Liver (tissue), 9 donors: ENCODE data around the gene HCRTR1. TPM values are rescaled to one million over a fixed set of nuclear protein-coding genes. Genes with fewer than 3 reads are reported as not detected.

Source experiments
- DNase-seq: peaks from one replicate; pipeline ENCODE4 v3.0.0-alpha.2; 2017; ENCODE audit warnings: low spot score
- H3K27ac ChIP-seq, 2 donors: one replicate each; pipeline ENCODE4 v1.7.0; 2013; ENCODE audit warnings: inconsistent platforms in 2 of 2, low read length in 2 of 2, control low read depth in 1 of 2, low read depth in 1 of 2, mild to moderate bottlenecking in 1 of 2
- H3K27me3 ChIP-seq, 4 donors: one replicate each; pipeline versions ENCODE4 v1.6.1 to v1.7.0; 2013; ENCODE audit warnings: low read length in 3 of 4, inconsistent platforms in 1 of 4, mild to moderate bottlenecking in 1 of 4, moderate library complexity in 1 of 4; ENCODE audit not compliant: control insufficient read depth in 4 of 4, insufficient read depth in 4 of 4
- H3K36me3 ChIP-seq, 4 donors: one replicate each; pipeline versions ENCODE4 v1.6.1 to v1.7.0; 2013; ENCODE audit warnings: low read length in 3 of 4, mild to moderate bottlenecking in 3 of 4, low read depth in 1 of 4, moderate library complexity in 1 of 4; ENCODE audit not compliant: control insufficient read depth in 4 of 4, insufficient read depth in 3 of 4
- H3K4me1 ChIP-seq, 4 donors: one replicate each; pipeline versions ENCODE4 v1.6.1 to v1.7.0; 2013; ENCODE audit warnings: low read length in 3 of 4, mild to moderate bottlenecking in 3 of 4, moderate library complexity in 1 of 4; ENCODE audit not compliant: control insufficient read depth in 4 of 4, insufficient read depth in 4 of 4
- H3K4me3 ChIP-seq, 3 donors: one replicate each; pipeline versions ENCODE4 v1.6.1 to v1.7.0; 2013; ENCODE audit warnings: low read length in 3 of 3, control low read depth in 1 of 3, low read depth in 1 of 3, mild to moderate bottlenecking in 1 of 3
- H3K9ac ChIP-seq, 2 donors: one replicate each; pipeline ENCODE4 v1.7.0; 2013; ENCODE audit warnings: low read length in 2 of 2, mild to moderate bottlenecking in 2 of 2, moderate library complexity in 2 of 2, control low read depth in 1 of 2, low read depth in 1 of 2
- H3K9me3 ChIP-seq, 4 donors: one replicate each; pipeline versions ENCODE4 v1.6.1 to v1.7.0; 2013; ENCODE audit warnings: low read length in 3 of 4; ENCODE audit not compliant: control insufficient read depth in 4 of 4
- EGR1 ChIP-seq, 2 donors: IDR thresholded peaks; 2 replicates each; pipeline ENCODE4 v1.6.1; 2016 to 2018; ENCODE audit warnings: antibody characterized with exemption in 2 of 2, low read depth in 2 of 2
- FOXA1 ChIP-seq: IDR thresholded peaks from 2 replicates; pipeline ENCODE4 v1.6.1; 2016; ENCODE audit warnings: antibody characterized with exemption
- FOXA2 ChIP-seq: IDR thresholded peaks from 2 replicates; pipeline ENCODE4 v1.6.1; 2016; ENCODE audit warnings: antibody characterized with exemption
- GABPA ChIP-seq, 2 donors: IDR thresholded peaks in 1 of 2; conservative IDR thresholded peaks in 1 of 2; 2 replicates each; pipeline ENCODE4 v1.6.1; 2016; ENCODE audit warnings: antibody characterized with exemption in 2 of 2, mild to moderate bottlenecking in 1 of 2, moderate library complexity in 1 of 2
- HNF4A ChIP-seq, 2 donors: conservative IDR thresholded peaks; 2 replicates each; pipeline ENCODE4 v1.6.1; 2016; ENCODE audit warnings: antibody characterized with exemption in 2 of 2, mild to moderate bottlenecking in 2 of 2
- JUND ChIP-seq, 2 donors: IDR thresholded peaks; 2 replicates each; pipeline ENCODE4 v1.6.1; 2016; ENCODE audit warnings: antibody characterized with exemption in 2 of 2
- NR2F2 ChIP-seq: IDR thresholded peaks from 2 replicates; pipeline ENCODE4 v1.6.1; 2016; ENCODE audit warnings: antibody characterized with exemption
- RAD21 ChIP-seq, 2 donors: IDR thresholded peaks; 2 replicates each; pipeline ENCODE4 v1.6.1; 2016; ENCODE audit warnings: antibody characterized with exemption in 2 of 2, mild to moderate bottlenecking in 2 of 2
- SP1 ChIP-seq: IDR thresholded peaks from 2 replicates; pipeline ENCODE4 v1.6.1; 2018; ENCODE audit warnings: antibody characterized with exemption, mild to moderate bottlenecking
- YY1 ChIP-seq: IDR thresholded peaks from 2 replicates; pipeline ENCODE4 v1.6.1; 2016; ENCODE audit warnings: antibody characterized with exemption, mild to moderate bottlenecking
- WGBS: extraction: QIAGEN DNeasy Blood & Tissue Kit; methylation state at CpG from one replicate; pipeline ENCODE4 v1.1.7; 2013; 5-methylcytosine and 5-hydroxymethylcytosine counted together
- polyA plus RNA-seq, 2 donors: library from polyadenylated mRNA; stranded (reverse) in 1 of 2; unstranded in 1 of 2; fragments of 200-250 nt in 1 of 2; fragments of >200 nt in 1 of 2; fragmentation: Nextera tagmentation in 1 of 2; extraction: Ambion mirVana in 1 of 2; gene quantifications; one replicate each; pipeline versions ENCODE4 v1.2.1 to v1.2.3, GENCODE V29; 2013 to 2015
- total RNA-seq, 2 donors: library from RNA; depleted of rRNA; stranded (reverse); fragments of >200 nt; gene quantifications; one replicate each; pipeline ENCODE4 v1.2.3, GENCODE V29; 2014
- TF ChIP-seq, protein P1 (sequence below): fragments of 150-350 bp; IDR thresholded peaks from 2 replicates; pipeline ENCODE4 v1.5.1; 2017; ENCODE audit warnings: improper control_type of control experiment, low read depth, low read length; ENCODE audit not compliant: missing input control
- TF ChIP-seq, protein P2 (sequence below): IDR thresholded peaks from 2 replicates; pipeline ENCODE4 v1.6.1; 2016; ENCODE audit warnings: antibody characterized with exemption
- TF ChIP-seq, protein P3 (sequence below): IDR thresholded peaks from 2 replicates; pipeline ENCODE4 v1.6.1; 2016; ENCODE audit warnings: antibody characterized with exemption, mild to moderate bottlenecking
- TF ChIP-seq, protein P4 (sequence below): IDR thresholded peaks from 2 replicates; pipeline ENCODE4 v1.6.1; 2016; ENCODE audit warnings: antibody characterized with exemption
- TF ChIP-seq, protein P5 (sequence below): IDR thresholded peaks from 2 replicates; pipeline ENCODE4 v1.6.1; 2016; ENCODE audit warnings: antibody characterized with exemption
- donor health status: healthy.
- donor health status: healthy.
- donor health status: healthy.
- donor health status: healthy.
- donor health status: healthy.

Gene HCRTR1
- total and polyA plus RNA-seq, 4 donors, result 0.06 TPM; not detected in 3

DNA sequence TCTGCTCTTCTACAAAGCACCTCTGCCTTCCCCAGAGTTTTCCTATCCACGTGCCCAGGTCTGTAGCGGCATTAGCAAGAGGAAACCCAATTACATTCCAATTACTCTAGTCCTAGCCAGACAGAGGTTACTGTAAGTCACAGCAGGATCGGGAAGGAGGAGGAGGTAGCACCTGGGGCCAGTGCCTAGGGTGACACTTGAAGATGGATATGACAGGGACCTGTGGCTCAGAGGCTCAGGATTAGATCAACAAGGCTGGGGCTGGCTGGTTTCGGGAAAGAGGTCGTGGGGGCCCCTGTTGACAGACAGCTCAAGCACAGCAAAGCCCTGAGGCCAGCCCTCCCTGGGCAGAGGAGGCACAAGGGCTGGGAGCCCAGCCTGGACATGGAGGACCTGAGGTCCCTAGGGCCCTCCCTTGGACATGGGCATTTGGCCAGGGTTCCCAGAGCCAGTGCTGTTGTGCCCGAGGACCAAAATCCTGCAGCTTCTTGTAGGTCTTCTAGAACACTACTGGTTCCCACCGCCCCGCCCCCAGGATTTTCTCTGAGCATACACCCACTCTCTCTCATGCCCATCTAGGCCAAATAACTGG is 3.0 kb upstream of the HCRTR1 start:
- Histone ChIP-seq H3K27me3 (peaks cover 0 to 9% (median 1%) of the 10 kb centered on the region in 4 donors), H3K9ac (no peak overlapping the region), H3K36me3 (no peaks in the 10 kb centered on the region), H3K4me1 (peaks cover 0 to 5% (median 2%) of the 10 kb centered on the region in 4 donors), H3K4me3 (no peak overlapping the region), H3K9me3 (no peaks in the 10 kb centered on the region), H3K27ac (no peak overlapping the region)
- 95% methylated on average over 8 of the region's 8 CpGs for WGBS
- TF ChIP-seq, protein P1, sequence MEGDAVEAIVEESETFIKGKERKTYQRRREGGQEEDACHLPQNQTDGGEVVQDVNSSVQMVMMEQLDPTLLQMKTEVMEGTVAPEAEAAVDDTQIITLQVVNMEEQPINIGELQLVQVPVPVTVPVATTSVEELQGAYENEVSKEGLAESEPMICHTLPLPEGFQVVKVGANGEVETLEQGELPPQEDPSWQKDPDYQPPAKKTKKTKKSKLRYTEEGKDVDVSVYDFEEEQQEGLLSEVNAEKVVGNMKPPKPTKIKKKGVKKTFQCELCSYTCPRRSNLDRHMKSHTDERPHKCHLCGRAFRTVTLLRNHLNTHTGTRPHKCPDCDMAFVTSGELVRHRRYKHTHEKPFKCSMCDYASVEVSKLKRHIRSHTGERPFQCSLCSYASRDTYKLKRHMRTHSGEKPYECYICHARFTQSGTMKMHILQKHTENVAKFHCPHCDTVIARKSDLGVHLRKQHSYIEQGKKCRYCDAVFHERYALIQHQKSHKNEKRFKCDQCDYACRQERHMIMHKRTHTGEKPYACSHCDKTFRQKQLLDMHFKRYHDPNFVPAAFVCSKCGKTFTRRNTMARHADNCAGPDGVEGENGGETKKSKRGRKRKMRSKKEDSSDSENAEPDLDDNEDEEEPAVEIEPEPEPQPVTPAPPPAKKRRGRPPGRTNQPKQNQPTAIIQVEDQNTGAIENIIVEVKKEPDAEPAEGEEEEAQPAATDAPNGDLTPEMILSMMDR, result no peak
- no peak for TF ChIP-seq YY1
- TF ChIP-seq, protein P2, sequence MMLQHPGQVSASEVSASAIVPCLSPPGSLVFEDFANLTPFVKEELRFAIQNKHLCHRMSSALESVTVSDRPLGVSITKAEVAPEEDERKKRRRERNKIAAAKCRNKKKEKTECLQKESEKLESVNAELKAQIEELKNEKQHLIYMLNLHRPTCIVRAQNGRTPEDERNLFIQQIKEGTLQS, result no peak
- TF ChIP-seq, protein P3, sequence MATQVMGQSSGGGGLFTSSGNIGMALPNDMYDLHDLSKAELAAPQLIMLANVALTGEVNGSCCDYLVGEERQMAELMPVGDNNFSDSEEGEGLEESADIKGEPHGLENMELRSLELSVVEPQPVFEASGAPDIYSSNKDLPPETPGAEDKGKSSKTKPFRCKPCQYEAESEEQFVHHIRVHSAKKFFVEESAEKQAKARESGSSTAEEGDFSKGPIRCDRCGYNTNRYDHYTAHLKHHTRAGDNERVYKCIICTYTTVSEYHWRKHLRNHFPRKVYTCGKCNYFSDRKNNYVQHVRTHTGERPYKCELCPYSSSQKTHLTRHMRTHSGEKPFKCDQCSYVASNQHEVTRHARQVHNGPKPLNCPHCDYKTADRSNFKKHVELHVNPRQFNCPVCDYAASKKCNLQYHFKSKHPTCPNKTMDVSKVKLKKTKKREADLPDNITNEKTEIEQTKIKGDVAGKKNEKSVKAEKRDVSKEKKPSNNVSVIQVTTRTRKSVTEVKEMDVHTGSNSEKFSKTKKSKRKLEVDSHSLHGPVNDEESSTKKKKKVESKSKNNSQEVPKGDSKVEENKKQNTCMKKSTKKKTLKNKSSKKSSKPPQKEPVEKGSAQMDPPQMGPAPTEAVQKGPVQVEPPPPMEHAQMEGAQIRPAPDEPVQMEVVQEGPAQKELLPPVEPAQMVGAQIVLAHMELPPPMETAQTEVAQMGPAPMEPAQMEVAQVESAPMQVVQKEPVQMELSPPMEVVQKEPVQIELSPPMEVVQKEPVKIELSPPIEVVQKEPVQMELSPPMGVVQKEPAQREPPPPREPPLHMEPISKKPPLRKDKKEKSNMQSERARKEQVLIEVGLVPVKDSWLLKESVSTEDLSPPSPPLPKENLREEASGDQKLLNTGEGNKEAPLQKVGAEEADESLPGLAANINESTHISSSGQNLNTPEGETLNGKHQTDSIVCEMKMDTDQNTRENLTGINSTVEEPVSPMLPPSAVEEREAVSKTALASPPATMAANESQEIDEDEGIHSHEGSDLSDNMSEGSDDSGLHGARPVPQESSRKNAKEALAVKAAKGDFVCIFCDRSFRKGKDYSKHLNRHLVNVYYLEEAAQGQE, result no peak
- TF ChIP-seq, protein P4, sequence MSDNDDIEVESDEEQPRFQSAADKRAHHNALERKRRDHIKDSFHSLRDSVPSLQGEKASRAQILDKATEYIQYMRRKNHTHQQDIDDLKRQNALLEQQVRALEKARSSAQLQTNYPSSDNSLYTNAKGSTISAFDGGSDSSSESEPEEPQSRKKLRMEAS, result no peak
- no peak for TF ChIP-seq HNF4A (conservative IDR thresholded peaks at IDR 0.05)
- TF ChIP-seq GABPA (IDR thresholded peaks at IDR 0.05 in 1 of 2, conservative IDR thresholded peaks at IDR 0.05 in 1 of 2), result no peak
- TF ChIP-seq RAD21 (IDR thresholded peaks at IDR 0.05), result no peak
- TF ChIP-seq FOXA1, result no peak
- TF ChIP-seq SP1, result no peak
- TF ChIP-seq, protein P5, sequence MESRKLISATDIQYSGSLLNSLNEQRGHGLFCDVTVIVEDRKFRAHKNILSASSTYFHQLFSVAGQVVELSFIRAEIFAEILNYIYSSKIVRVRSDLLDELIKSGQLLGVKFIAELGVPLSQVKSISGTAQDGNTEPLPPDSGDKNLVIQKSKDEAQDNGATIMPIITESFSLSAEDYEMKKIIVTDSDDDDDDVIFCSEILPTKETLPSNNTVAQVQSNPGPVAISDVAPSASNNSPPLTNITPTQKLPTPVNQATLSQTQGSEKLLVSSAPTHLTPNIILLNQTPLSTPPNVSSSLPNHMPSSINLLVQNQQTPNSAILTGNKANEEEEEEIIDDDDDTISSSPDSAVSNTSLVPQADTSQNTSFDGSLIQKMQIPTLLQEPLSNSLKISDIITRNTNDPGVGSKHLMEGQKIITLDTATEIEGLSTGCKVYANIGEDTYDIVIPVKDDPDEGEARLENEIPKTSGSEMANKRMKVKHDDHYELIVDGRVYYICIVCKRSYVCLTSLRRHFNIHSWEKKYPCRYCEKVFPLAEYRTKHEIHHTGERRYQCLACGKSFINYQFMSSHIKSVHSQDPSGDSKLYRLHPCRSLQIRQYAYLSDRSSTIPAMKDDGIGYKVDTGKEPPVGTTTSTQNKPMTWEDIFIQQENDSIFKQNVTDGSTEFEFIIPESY, result no peak
- no peak for TF ChIP-seq NR2F2
- no peak for TF ChIP-seq FOXA2
- DNase-seq, result no peak

DNA sequence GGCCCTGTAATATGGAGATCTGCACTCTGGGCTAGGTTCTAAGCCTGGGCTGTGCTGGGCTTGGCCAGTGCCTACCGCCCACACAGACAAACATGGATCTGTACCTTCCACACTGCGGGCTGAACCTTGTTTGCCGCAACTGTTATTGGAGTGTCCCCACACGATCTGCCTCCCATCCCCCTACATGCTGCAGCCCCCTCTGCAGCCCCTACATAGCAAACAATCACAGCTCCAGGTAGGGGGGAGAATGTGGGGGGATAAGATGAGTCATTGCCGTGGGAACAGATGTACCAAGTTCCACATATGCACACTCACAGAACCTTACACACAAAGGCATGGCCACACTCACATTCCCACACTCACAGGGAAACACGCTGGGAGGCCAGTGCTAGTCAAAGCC is 2.1 kb upstream of the HCRTR1 start:
- Histone ChIP-seq H3K4me1 (peaks cover 0 to 5% (median 2%) of the 10 kb centered on the region in 4 donors), H3K27ac (no peak overlapping the region), H3K27me3 (peaks cover 0 to 9% (median 1%) of the 10 kb centered on the region in 4 donors), H3K36me3 (no peaks in the 10 kb centered on the region), H3K9me3 (no peaks in the 10 kb centered on the region), H3K9ac (no peak overlapping the region), H3K4me3 (no peak overlapping the region)
- no peak for DNase-seq
- WGBS, result 73% methylated on average over 6 of the region's 6 CpGs
- TF ChIP-seq YY1, result no peak
- TF ChIP-seq, protein P2, result no peak
- TF ChIP-seq, protein P4, result no peak
- TF ChIP-seq, protein P5, result no peak
- no peak for TF ChIP-seq EGR1 (IDR thresholded peaks at IDR 0.05; ENCODE audit: low read depth in 2 of 2)
- TF ChIP-seq, protein P1, result no peak
- TF ChIP-seq JUND (IDR thresholded peaks at IDR 0.05), result no peak
- TF ChIP-seq FOXA1, result no peak
- no peak for TF ChIP-seq NR2F2
